Osteocyte (in vitro differentiated cells): Measurements from ENCODE around the gene HMX1. TPM values are rescaled to one million over a fixed set of nuclear protein-coding genes. Genes with fewer than 3 reads are reported as not detected.

Experiments
- DNase-seq: peaks from one replicate; pipeline ENCODE4 v3.0.0; 2021; ENCODE audit warnings: mixed read lengths; ENCODE audit not compliant: unreplicated experiment; ENCODE audit errors: extremely low spot score
- H3K27ac Mint-ChIP-seq: one replicate; pipeline ENCODE4 v1.8.0; 2021; ENCODE audit warnings: mild to moderate bottlenecking, mixed read lengths; ENCODE audit not compliant: unreplicated experiment
- H3K27me3 Mint-ChIP-seq: one replicate; pipeline ENCODE4 v1.8.0; 2021; ENCODE audit warnings: mixed read lengths; ENCODE audit not compliant: unreplicated experiment
- H3K36me3 Mint-ChIP-seq: one replicate; pipeline ENCODE4 v1.8.0; 2021; ENCODE audit warnings: mixed read lengths; ENCODE audit not compliant: unreplicated experiment
- H3K4me1 Mint-ChIP-seq: one replicate; pipeline ENCODE4 v1.8.0; 2021; ENCODE audit warnings: mixed read lengths; ENCODE audit not compliant: unreplicated experiment
- H3K4me3 Mint-ChIP-seq: one replicate; pipeline ENCODE4 v1.8.0; 2021; ENCODE audit warnings: mild to moderate bottlenecking, moderate library complexity, mixed read lengths; ENCODE audit not compliant: unreplicated experiment
- H3K9me3 Mint-ChIP-seq: one replicate; pipeline ENCODE4 v1.8.0; 2021; ENCODE audit warnings: mixed read lengths; ENCODE audit not compliant: unreplicated experiment
- CTCF ChIP-seq: fragments of 200-600 bp; sonication (generic); IDR thresholded peaks from 2 replicates; pipeline ENCODE4 v1.5.0; 2021; ENCODE audit warnings: antibody characterized with exemption, mild to moderate bottlenecking, moderate library complexity
- total RNA-seq: library from RNA; stranded (reverse); gene quantifications from 2 replicates; pipeline ENCODE4 v1.2.1, GENCODE V29; 2021

HMX1 gene
- total RNA-seq, 1 donor from 2014 or later, result 3.5 TPM

DNA sequence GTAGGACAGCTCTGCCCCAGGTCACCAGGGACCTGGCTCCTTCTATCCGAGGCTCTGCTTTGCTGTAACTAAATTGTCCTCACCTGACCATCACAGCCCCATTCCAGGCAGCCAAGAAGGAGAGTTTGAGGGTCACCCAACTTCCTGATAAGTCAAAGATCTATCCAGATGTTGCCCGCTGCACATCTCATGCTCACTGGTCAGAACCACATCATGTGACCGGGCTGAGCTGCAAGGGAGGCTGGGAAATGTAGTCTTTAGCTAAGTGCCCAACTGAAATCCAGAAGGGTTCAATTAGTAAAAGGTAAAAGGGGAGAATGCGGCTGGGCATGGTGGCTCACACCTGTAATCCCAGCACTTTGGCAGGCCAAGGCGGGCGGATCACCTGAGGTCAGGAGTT is 18.4 kb downstream of the HMX1 start:
- H3K4me1 Mint-ChIP-seq, result peaks cover 2% of the 10 kb centered on the region
- H3K27me3 Mint-ChIP-seq, result peaks cover 31% of the 10 kb centered on the region
- H3K4me3 Mint-ChIP-seq, result no peak overlapping the region
- no peaks in the 10 kb centered on the region for H3K36me3 Mint-ChIP-seq
- no peak for TF ChIP-seq CTCF
- no peaks in the 10 kb centered on the region for H3K9me3 Mint-ChIP-seq
- DNase-seq, result no peak
- H3K27ac Mint-ChIP-seq, result no peak overlapping the region

- no peaks in the 10 kb centered on the region for H3K9me3 Mint-ChIP-seq
- H3K27me3 Mint-ChIP-seq, result peaks cover 29% of the 10 kb centered on the region
- no peak for DNase-seq
- no peaks in the 10 kb centered on the region for H3K36me3 Mint-ChIP-seq
- H3K4me3 Mint-ChIP-seq, result no peak overlapping the region
- H3K4me1 Mint-ChIP-seq, result no peaks in the 10 kb centered on the region
- TF ChIP-seq CTCF, result no peak
- H3K27ac Mint-ChIP-seq, result no peak overlapping the region
These were observed 19.4 kb downstream of the HMX1 start for GRCh38 chr4:8852118-8852704.

DNA sequence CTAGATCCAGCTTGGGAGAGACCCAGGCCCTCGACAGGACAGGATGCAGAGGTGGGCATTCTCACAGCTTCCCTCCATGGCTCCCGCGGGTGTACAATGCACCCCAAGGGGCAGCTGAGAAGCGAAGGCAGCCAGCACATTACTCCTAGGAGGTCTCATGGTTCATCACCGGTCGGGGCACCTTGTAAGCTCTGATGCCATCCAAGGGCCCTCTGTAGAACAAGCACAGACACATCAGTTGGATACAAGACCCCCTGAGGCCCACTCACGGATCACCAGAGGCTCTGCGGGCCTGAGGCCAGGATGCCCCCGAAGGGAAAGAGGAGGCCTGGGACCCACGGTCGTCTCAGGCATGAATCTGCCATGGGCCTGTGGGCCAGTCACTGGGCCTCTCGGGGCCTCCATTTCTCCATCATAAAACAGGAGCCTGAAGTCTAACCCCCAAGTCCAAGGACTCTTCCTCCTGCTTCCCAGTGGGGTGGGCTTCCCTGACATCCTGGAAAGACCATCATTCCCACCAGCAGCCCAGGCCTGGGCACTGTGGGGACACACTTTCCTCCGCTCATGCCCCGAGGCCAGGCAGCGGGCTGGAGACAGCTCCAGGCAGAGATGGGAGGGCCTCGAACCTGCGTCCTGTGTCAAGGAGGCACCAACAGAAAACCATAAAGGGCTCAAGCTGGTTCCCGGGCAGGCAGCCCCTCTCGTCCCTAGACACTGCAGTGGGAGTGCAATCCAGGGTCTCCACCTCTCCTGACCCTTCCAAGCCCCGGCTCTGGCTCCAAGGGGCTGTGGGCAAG is 20.1 kb downstream of the HMX1 start:
- peaks cover 23% of the 10 kb centered on the region for H3K27me3 Mint-ChIP-seq
- TF ChIP-seq CTCF, result no peak
- H3K36me3 Mint-ChIP-seq, result no peaks in the 10 kb centered on the region
- DNase-seq, result no peak
- H3K4me3 Mint-ChIP-seq, result no peak overlapping the region
- H3K9me3 Mint-ChIP-seq, result no peaks in the 10 kb centered on the region
- H3K4me1 Mint-ChIP-seq, result no peaks in the 10 kb centered on the region
- no peak overlapping the region for H3K27ac Mint-ChIP-seq

- no peak for DNase-seq
- H3K27ac Mint-ChIP-seq, result no peak overlapping the region
These were observed 20.8 kb downstream of the HMX1 start for GRCh38 chr4:8850830-8851188.

More at GRCh38 chr4:8850830-8851188, 20.8 kb downstream of the HMX1 start:
- H3K27me3 Mint-ChIP-seq, result peaks cover 16% of the 10 kb centered on the region
- no peaks in the 10 kb centered on the region for H3K4me1 Mint-ChIP-seq
- H3K9me3 Mint-ChIP-seq, result no peaks in the 10 kb centered on the region
- H3K4me3 Mint-ChIP-seq, result no peak overlapping the region
- H3K36me3 Mint-ChIP-seq, result no peaks in the 10 kb centered on the region
- no peak for TF ChIP-seq CTCF
